ENCODE measurements around the gene DIRAS1.

The DIRAS1 gene

GRCh38 chr19:2727640-2727944 is 6.4 kb upstream of the DIRAS1 start:
- no peak for DNase-seq (ENCODE audit: low read depth)
- no peak overlapping the region for H3K4me3 ChIP-seq (replicated peaks; ENCODE audit: low read depth, low read length)

GRCh38 chr19:2726904-2727639 is 5.9 kb upstream of the DIRAS1 start:
- no peak for DNase-seq (ENCODE audit: low read depth)
- TF ChIP-seq, protein P1, sequence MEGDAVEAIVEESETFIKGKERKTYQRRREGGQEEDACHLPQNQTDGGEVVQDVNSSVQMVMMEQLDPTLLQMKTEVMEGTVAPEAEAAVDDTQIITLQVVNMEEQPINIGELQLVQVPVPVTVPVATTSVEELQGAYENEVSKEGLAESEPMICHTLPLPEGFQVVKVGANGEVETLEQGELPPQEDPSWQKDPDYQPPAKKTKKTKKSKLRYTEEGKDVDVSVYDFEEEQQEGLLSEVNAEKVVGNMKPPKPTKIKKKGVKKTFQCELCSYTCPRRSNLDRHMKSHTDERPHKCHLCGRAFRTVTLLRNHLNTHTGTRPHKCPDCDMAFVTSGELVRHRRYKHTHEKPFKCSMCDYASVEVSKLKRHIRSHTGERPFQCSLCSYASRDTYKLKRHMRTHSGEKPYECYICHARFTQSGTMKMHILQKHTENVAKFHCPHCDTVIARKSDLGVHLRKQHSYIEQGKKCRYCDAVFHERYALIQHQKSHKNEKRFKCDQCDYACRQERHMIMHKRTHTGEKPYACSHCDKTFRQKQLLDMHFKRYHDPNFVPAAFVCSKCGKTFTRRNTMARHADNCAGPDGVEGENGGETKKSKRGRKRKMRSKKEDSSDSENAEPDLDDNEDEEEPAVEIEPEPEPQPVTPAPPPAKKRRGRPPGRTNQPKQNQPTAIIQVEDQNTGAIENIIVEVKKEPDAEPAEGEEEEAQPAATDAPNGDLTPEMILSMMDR (IDR thresholded peaks at IDR 0.05; ENCODE audit: low read length, missing control alignments): no peak
- no peak overlapping the region for H3K4me3 ChIP-seq (replicated peaks; ENCODE audit: low read depth, low read length)

More at GRCh38 chr19:2727640-2727944, 6.4 kb upstream of the DIRAS1 start:
- TF ChIP-seq, protein P1 (IDR thresholded peaks at IDR 0.05; ENCODE audit: low read length, missing control alignments): no peak

- H3K4me3 ChIP-seq (replicated peaks; ENCODE audit: low read depth, low read length): no peak overlapping the region
- no peak for DNase-seq (ENCODE audit: low read depth)
- TF ChIP-seq, protein P1 (IDR thresholded peaks at IDR 0.05; ENCODE audit: low read length, missing control alignments): no peak
These were observed 5.1 kb upstream of the DIRAS1 start for GRCh38 chr19:2726160-2726855.

GRCh38 chr19:2724148-2724557 is 3.0 kb upstream of the DIRAS1 start:
- DNase-seq (ENCODE audit: low read depth): no peak
- TF ChIP-seq, protein P1 (IDR thresholded peaks at IDR 0.05; ENCODE audit: low read length, missing control alignments): peak; percentile 9

GRCh38 chr19:2723747-2724146 is 2.6 kb upstream of the DIRAS1 start:
- DNase-seq (ENCODE audit: low read depth): no peak
- TF ChIP-seq, protein P1 (IDR thresholded peaks at IDR 0.05; ENCODE audit: low read length, missing control alignments): no peak
- H3K4me3 ChIP-seq (replicated peaks; ENCODE audit: low read depth, low read length): no peak overlapping the region

More at GRCh38 chr19:2724148-2724557, 3.0 kb upstream of the DIRAS1 start:
- H3K4me3 ChIP-seq (replicated peaks; ENCODE audit: low read depth, low read length): no peak overlapping the region

GRCh38 chr19:2723345-2723715 is 2.2 kb upstream of the DIRAS1 start:
- TF ChIP-seq, protein P1 (IDR thresholded peaks at IDR 0.05; ENCODE audit: low read length, missing control alignments): no peak
- no peak overlapping the region for H3K4me3 ChIP-seq (replicated peaks; ENCODE audit: low read depth, low read length)
- no peak for DNase-seq (ENCODE audit: low read depth)

Data from fibroblast of pulmonary artery (primary cell).